ENCODE data around the gene RASSF6.
A peak's percentile ranks its signal among the peaks of the same experiment; 100 is the strongest.
"Not testable (repeated sequence)": the region's sequence is repeated elsewhere in the genome, so short reads cannot be mapped to it uniquely, and the experiment has no call there.

RASSF6 gene

DNA sequence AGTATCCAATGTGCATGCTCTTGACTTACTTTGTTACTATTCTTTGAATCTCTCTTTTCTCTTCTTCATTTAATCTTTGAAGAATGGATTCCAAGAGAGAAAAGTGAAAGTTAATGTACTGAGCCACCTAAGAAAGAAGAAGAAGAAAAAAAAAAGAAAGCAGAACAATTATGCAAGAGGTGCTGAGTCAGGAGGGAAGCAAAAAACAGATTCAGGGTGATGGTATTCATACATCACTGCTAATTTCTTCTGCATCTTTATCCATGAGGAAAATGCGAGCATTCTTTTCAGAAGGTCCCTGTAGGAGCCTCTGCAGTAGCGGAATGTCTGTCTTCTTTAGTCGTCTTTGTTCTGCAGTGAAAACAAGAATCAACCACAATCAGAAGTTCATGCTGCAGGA, 43.9 kb downstream of the RASSF6 start:
- DNase-seq (ENCODE audit: low read depth): no peak

DNA sequence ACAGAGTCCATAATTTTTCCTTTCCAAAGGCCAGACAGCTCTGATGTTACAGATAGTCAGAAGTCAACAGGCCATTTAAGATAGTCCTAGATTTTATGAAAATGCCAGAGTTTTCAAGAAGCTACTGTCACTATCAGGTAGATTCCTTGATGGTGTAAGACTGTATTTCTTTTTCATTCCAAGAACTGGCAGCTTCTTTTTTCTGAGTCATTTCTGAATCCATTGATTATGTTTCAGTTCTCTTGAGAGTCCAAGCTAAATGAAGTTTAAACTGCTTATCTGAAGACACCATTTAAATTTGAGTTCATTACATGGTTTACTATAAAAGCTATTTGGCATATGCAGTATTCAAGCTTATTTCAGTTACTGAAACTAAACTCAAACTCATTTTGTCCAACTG, 44.6 kb downstream of the RASSF6 start:
- no peak for DNase-seq (ENCODE audit: low read depth)

DNA sequence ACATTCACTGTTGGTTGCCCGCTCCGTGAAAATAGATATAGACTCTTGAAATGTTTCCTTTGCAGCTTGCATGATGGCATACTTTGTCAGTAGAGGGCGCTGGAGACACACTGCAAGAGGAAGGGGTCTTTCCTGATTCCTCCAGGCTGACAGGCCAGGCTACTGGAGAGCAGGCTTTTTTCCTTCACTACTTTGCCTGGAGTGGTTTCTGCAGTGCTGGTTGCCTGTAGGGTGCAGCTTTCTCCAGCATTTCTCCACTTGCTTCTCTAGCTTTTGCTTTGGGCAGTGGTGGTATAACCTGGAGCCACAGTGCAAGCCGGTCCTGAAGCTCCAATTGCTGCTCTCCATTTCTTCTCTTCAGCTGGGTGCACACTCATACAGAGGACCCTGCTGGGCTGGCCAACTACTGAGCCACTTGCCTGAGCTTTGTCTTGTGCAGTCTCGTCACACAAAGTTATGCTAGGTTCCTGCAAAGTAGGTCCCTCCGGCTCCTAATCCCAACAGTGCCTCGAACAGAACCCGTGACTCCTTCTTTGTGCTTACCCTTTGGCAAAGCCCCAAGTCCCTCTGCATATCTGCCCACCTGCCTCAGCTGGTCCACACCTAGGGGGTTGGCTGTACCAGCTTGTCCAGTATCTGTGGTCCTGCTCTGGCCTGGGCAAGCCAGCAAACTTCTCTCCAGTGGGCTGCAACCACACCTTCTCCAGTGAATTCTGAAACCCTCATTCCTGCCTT, 46.3 kb downstream of the RASSF6 start:
- DNase-seq (ENCODE audit: low read depth): peak; percentile 5

DNA sequence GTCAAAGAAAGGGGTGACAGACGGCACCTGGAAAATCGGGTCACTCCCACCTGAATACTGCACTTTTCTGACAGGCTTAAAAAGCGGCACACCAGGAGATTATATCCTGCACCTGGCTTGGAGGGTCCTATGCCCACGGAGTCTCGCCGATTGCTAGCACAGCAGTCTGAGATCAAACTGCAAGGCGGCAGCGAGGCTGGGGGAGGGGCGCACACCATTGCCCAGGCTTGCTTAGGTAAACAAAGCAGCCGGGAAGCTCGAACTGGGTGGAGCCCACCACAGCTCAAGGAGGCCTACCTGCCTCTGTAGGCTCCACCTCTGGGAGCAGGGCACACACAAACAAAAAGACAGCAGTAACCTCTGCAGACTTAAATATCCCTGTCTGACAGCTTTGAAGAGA, 69.4 kb downstream of the RASSF6 start:
- not testable (repeated sequence) for DNase-seq (ENCODE audit: low read depth)

DNA sequence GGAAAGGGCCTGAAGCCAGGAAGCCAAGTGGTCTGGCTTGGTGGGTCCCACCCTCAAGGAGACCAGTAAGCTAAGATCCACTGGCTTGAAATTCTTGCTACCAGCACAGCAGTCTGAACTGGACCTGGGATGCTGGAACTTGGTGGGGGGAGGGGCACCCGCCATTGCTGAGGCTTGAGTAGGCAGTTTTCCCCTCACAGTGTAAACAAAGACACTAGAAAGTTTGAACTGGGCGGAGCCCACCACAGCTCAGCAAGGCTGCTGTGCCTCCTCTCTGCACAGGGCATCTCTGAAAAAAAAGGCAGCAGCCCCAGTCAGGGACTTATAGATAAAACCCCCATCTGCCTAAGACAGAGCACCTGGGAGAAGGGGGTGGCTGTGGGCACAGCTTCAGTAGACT, 75.6 kb downstream of the RASSF6 start:
- DNase-seq (ENCODE audit: low read depth): no peak

DNA sequence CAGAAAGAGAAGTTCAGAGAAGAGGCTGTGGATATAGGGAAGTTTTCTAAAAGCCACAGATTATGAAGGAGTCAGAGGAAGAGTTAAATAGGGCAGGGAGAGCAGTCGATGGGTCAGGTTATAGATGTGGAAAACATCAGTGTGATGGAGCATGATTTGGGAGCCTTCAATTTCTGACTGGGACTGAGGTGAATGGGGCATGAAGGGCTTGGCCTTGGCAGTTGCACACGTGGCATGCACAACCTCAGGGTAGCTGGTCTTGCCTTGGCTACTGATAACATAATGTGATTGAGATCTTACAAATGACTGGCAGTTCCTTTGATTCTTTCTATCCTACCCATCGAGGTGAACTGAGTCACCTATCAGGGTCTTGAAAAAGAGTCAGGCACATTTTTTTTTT, 79.0 kb downstream of the RASSF6 start:
- DNase-seq (ENCODE audit: low read depth): no peak

DNA sequence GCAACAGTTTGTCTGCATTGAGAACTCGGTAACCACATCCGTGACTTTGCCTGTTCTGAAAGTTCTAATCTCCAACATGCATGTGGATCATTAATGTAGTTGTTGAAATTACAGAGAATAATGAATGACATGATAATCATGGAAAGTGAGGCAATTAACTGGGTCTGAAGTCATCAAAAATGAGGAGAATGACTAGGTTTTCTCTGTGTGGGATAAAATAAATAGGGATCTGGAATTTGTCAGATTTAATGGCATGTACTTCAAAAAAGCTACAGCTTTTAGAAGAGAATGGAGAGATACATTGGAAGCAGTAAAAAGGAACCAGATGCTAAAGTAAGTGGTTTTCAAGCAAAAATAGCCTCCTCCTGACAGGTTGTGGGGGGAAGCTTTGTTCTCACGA, 79.4 kb downstream of the RASSF6 start:
- DNase-seq (ENCODE audit: low read depth): no peak

DNA sequence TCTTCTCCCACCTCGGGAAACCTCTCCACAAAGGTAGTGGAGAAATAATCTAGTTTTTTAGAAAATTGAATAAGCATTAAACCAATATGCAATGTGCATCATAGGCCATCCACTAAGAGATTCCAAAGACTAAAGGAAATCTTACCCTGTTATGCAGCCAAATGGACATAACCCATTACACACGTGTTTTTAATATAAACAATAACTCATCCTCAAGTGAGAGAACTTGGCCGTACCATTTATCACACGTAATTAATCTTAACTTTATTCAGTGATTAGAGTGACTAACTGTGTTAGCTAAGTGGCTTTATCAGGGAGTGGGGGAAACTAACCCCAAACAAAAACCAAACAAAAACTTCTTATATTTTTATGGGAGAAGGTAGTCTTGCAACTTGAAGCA, 80.8 kb downstream of the RASSF6 start:
- DNase-seq (ENCODE audit: low read depth): no peak

DNA sequence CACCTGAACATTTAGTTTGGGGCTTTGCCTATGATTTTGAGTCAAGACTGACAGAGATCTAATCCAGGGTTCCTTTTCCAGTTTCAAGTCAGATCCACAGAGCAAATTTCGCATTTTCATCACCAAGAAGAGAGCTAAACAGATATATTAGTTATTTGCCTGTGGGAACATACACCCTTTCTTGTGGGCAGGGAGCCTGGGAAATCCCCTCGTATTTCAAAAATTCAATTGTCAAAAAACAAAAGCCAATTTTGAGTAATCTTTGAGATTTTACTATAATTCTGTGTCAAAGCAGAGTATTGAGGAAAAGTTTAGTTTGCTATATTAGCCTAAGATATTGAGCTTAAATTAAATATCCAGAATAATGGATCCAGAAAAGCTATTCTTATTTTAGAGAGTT, 82.1 kb downstream of the RASSF6 start:
- no peak for DNase-seq (ENCODE audit: low read depth)

DNA sequence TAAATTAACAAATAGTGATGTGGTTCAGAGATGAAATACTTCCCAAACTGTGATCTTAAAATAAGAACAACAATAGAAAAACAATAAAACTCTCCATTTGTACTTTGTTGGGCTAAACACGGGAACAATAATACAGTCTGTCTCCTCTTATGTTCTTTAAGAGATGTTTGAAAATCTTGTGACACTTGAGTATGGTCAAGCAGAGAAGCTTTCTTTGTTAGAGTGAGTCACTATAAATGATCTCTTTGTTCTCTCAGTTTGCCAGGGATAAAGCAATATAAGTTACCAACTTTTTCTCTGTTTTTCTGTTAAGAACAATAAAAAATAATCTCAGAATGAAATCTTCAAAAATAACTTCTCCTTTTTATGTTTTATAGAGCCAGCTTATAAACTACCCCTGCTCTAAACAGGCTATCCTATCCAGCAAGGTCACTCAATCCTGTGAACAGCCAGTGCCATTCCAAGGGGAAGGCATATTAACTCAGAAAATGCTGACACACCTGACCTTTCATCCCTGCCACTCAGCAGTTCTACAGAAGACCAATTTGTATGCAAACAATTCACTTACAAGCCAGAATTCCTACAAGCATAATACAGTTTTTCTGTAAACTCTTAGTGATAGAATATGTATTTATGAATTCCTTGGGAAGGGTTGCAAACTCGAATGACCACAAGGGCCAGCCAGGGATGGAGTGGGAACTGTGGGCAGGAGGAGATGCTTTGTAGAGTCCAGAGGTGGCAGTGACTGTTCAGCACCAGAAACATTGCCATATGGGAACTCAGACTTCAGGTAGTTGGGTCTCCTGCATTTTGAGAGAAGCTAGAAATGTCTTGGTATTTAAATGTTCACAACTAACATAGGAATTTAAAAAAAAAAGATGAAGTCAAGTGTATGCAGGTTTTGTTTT, 86.5 kb downstream of the RASSF6 start:
- DNase-seq (ENCODE audit: low read depth): no peak

DNA sequence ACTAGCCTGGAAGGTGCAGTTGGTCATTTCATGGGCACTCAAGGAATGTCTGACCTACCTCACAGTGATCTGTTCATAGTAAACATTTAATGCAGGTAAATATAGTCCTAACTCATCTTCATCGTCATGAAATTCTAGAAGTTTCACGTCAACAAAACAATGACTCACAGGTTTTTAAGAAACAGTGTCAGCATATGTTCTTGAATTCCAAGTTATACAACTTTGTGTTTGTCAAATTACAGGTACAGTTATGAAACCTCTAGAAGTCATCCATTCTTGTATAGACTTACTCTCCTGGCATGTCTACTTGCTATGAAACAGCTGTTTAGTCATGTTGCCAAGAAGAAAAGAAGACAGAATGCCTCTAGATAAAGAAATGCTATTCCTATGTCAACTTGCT, 92.1 kb downstream of the RASSF6 start:
- no peak for DNase-seq (ENCODE audit: low read depth)

DNA sequence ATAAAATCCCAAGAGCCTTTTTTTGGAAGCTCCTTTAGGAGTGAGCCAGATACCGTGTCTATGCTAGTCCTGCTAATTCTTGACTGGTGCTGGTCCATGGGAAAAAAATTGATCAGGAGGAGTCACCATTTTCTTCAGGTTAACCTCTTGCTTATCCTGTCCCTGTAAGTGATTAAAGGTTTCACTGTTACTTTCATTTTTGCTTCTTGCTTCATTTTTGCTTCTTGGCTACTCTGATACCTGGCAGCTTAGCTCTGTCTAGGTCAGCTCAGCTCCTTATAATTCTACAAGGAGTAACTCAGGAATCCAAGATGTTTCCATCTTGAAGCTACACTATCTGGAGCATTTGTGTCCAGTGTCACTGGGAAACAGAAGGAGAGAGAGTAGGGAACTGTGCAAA, 93.0 kb downstream of the RASSF6 start:
- DNase-seq (ENCODE audit: low read depth): no peak

DNA sequence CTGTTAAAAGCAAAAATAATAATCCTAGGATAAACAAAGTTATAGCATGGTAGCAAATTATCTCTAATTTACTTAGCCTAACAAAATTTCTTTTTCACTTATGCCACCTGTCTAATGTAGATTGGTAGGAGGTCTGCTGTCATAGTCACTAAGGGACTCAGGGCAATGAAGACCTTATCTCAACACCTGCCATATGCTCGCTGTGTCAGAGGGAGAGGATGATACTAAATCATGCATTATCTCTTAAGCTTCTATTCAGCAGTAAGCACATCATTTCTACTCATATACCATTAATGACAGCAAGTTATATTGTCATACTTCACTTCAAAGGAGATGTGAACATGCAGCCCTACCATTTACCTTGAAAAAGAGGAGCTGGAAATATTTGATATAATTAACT, 94.6 kb downstream of the RASSF6 start:
- no peak for DNase-seq (ENCODE audit: low read depth)

DNA sequence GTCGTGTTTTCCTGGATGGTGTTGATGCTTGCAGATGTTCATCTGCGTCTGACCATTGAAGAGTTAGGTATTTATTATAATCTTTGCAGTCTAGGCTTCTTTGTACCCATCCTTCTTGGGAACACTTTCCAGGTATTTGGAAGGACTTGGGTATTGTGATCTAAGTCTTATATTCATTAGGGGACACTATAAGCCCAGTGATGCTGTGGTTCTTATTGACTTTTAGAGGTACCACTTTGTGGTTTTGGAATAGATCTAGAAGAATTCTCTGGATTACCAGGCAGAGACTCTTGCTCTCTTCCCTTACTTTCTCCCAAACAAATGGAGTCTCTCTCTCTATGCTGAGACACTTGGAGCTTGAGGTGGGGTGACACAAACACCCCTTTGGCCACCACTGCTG, 97.1 kb downstream of the RASSF6 start:
- DNase-seq (ENCODE audit: low read depth): no peak

All from GM04503 (cell line).